ENCODE results near the gene ITPK1.

The ITPK1 gene

DNA sequence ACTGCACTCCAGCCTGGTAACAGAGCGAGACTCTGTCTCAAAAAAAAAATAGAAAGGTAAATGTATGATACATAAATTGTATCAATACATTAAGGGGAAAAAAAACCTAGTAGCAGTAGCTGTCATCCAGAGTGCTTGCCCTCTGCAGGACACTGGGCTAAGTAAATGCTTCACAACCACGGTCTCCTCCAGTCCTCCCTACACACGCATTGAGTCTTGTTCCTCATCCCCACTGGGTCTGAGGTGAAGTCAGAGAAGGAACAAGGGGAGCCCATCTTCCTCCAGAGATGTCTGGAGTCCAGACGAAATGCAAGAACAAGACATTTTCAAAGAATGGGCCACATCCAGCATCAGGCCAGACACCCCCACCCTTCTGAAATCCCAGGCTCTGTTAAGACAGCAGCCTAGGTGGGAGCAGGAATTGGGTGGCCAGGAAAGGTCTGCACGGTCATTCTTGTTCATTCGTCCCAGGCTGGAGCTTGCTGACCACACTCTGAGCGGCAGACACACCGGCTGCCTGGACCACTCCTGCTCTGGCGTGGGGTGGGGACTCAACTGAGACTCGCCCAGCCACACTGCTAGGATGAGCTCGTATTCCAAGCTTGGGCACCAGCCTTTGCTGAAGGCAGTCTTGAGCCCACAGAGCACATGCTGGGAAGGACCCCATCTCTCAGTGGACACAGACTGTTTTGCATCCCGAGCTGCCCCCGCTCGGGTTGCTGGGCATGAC is 147.3 kb downstream of the ITPK1 start:
- Histone ChIP-seq H3K9me3 (ENCODE audit: control insufficient read depth, insufficient read depth, low read depth, low read length) (no peaks in the 10 kb centered on the region), H3K36me3 (ENCODE audit: control insufficient read depth in 2 of 2, insufficient read depth in 1 of 2, low read length in 2 of 2) (no peaks in the 10 kb centered on the region), H3K27ac (ENCODE audit: extremely low read depth, low read depth, low read length) (no peak overlapping the region), H3K4me1 (ENCODE audit: control insufficient read depth, insufficient read depth, low read length) (no peaks in the 10 kb centered on the region), H3K4me3 (ENCODE audit: low read depth, low read length) (no peak overlapping the region)
- CTCF ChIA-PET, result interaction anchor here (0.6 to 2.9 kb wide), 2 partner anchors 16 to 144 kb away, joined by 4 to 7 read pairs; no protein-coding TSS in a partner anchor
- POLR2A ChIA-PET, result no interaction called here
- TF ChIP-seq ZNF654 (tag by site-specific recombination; IDR thresholded peaks at IDR 0.05; ENCODE audit: low read depth) (no peak), ZSCAN30 (tag by site-specific recombination; IDR thresholded peaks at IDR 0.05) (no peak), ZNF513 (tag by site-specific recombination; IDR thresholded peaks at IDR 0.05) (no peak), ZNF114 (tag by site-specific recombination; IDR thresholded peaks at IDR 0.05) (no peak), ZNF510 (tag by site-specific recombination; IDR thresholded peaks at IDR 0.05; ENCODE audit: insufficient replicate concordance) (no peak), ZNF121 (tag by site-specific recombination; IDR thresholded peaks at IDR 0.05) (no peak), ZSCAN18 (tag by site-specific recombination; IDR thresholded peaks at IDR 0.05) (no peak), ZNF488 (tag by site-specific recombination; IDR thresholded peaks at IDR 0.05) (no peak), ZNF530 (tag by site-specific recombination; IDR thresholded peaks at IDR 0.05; ENCODE audit: low read depth) (no peak), GLI4 (tag by site-specific recombination; IDR thresholded peaks at IDR 0.05) (no peak)
- TF ChIP-seq, protein P1, sequence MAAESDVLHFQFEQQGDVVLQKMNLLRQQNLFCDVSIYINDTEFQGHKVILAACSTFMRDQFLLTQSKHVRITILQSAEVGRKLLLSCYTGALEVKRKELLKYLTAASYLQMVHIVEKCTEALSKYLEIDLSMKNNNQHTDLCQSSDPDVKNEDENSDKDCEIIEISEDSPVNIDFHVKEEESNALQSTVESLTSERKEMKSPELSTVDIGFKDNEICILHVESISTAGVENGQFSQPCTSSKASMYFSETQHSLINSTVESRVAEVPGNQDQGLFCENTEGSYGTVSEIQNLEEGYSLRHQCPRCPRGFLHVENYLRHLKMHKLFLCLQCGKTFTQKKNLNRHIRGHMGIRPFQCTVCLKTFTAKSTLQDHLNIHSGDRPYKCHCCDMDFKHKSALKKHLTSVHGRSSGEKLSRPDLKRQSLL (tag by site-specific recombination; IDR thresholded peaks at IDR 0.05), result no peak
- TF ChIP-seq, protein P2, sequence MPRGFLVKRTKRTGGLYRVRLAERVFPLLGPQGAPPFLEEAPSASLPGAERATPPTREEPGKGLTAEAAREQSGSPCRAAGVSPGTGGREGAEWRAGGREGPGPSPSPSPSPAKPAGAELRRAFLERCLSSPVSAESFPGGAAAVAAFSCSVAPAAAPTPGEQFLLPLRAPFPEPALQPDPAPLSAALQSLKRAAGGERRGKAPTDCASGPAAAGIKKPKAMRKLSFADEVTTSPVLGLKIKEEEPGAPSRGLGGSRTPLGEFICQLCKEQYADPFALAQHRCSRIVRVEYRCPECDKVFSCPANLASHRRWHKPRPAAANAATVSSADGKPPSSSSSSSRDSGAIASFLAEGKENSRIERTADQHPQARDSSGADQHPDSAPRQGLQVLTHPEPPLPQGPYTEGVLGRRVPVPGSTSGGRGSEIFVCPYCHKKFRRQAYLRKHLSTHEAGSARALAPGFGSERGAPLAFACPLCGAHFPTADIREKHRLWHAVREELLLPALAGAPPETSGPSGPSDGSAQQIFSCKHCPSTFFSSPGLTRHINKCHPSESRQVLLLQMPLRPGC (tag by site-specific recombination; IDR thresholded peaks at IDR 0.05), result no peak

- H3K9me3 ChIP-seq (ENCODE audit: control insufficient read depth, insufficient read depth, low read depth, low read length), result no peaks in the 10 kb centered on the region
- ChIA-PET CTCF (interaction anchor here (2.9 to 3.1 kb wide), 2 partner anchors 15 to 145 kb away, joined by 7 to 14 read pairs; no protein-coding TSS in a partner anchor), POLR2A (no interaction called here)
- H3K36me3 ChIP-seq (ENCODE audit: control insufficient read depth in 2 of 2, insufficient read depth in 1 of 2, low read length in 2 of 2), result no peaks in the 10 kb centered on the region
- no peaks in the 10 kb centered on the region for H3K4me1 ChIP-seq (ENCODE audit: control insufficient read depth, insufficient read depth, low read length)
- no peak overlapping the region for H3K4me3 ChIP-seq (ENCODE audit: low read depth, low read length)
- H3K27ac ChIP-seq (ENCODE audit: extremely low read depth, low read depth, low read length), result no peak overlapping the region
- TF ChIP-seq KLF8 (tag by site-specific recombination; IDR thresholded peaks at IDR 0.05) (no peak), CTCF (tag by site-specific recombination; IDR thresholded peaks at IDR 0.05) (no peak), AEBP2 (tag by site-specific recombination; IDR thresholded peaks at IDR 0.05; ENCODE audit: borderline replicate concordance) (no peak), KLF7 (tag by site-specific recombination; IDR thresholded peaks at IDR 0.05; ENCODE audit: borderline replicate concordance) (no peak), ZNF280C (tag by site-specific recombination; IDR thresholded peaks at IDR 0.05) (no peak)
- TF ChIP-seq, protein P2 (tag by site-specific recombination; IDR thresholded peaks at IDR 0.05), result no peak
Measured at GRCh38 chr14:92967346-92967926, 148.3 kb downstream of the ITPK1 start.
